WTC11 (cell line): ENCODE data around the gene PCDH9. TPM values are rescaled to one million over a fixed set of nuclear protein-coding genes. Genes with fewer than 3 reads are reported as not detected.

ENCODE experiments used
- ATAC-seq: fragments of 200-7000 bp; cut with Tn5 transposase; 2 replicates; pipeline ENCODE4 v1.10.0; 2021; ENCODE audit warnings: mild to moderate bottlenecking, moderate library complexity
- CTCF ChIA-PET: fragments of 300-600 bp; sonication (Branson Sonifier 250); formaldehyde crosslinking; loops from one replicate; lab custom pipeline; 2021; ENCODE audit warnings: antibody characterized with exemption; lab: Charles Lee
- POLR2A ChIA-PET: fragments of 350-600 bp; sonication (Branson Sonifier 250); formaldehyde crosslinking; loops from one replicate; lab custom pipeline; 2021; ENCODE audit warnings: antibody characterized with exemption; lab: Charles Lee
- DNase-seq: peaks from one replicate; pipeline ENCODE4 v3.0.0; 2021; ENCODE audit warnings: low spot score
- H3K27ac Mint-ChIP-seq: 2 replicates; pipeline ENCODE4 v1.8.0; 2021; ENCODE audit warnings: mixed read lengths
- H3K27me3 Mint-ChIP-seq: 2 replicates; pipeline ENCODE4 v1.8.0; 2021; ENCODE audit warnings: low read depth, mild to moderate bottlenecking, moderate library complexity, mixed read lengths
- H3K36me3 Mint-ChIP-seq: 2 replicates; pipeline ENCODE4 v1.8.0; 2021; ENCODE audit warnings: mixed read lengths
- H3K4me1 Mint-ChIP-seq: 2 replicates; pipeline ENCODE4 v1.8.0; 2022; ENCODE audit warnings: mixed read lengths
- H3K4me3 Mint-ChIP-seq: 2 replicates; pipeline ENCODE4 v1.8.0; 2021; ENCODE audit warnings: mild to moderate bottlenecking, moderate library complexity, mixed read lengths
- H3K9me3 Mint-ChIP-seq: 2 replicates; pipeline ENCODE4 v1.8.0; 2021; ENCODE audit warnings: mixed read lengths
- EMX1 ChIP-seq: fragments of 250-450 bp; sonication (Bioruptor Pico); IDR thresholded peaks from 2 replicates; pipeline ENCODE4 v1.8.0; 2021; ENCODE audit warnings: mild to moderate bottlenecking
- FOXP1 ChIP-seq: sonication (generic); formaldehyde crosslinking; IDR thresholded peaks from 2 replicates; pipeline ENCODE4 v1.8.0; 2022; ENCODE audit warnings: missing genetic modification reagents, mild to moderate bottlenecking, moderate library complexity, borderline replicate concordance
- IRF2 ChIP-seq: sonication (generic); formaldehyde crosslinking; IDR thresholded peaks from 2 replicates; pipeline ENCODE4 v1.8.0; 2022; ENCODE audit warnings: low read depth, missing genetic modification reagents, borderline replicate concordance
- JUN ChIP-seq: sonication (generic); formaldehyde crosslinking; IDR thresholded peaks from 2 replicates; pipeline ENCODE4 v1.8.0; 2023; ENCODE audit warnings: mild to moderate bottlenecking, missing genetic modification reagents
- KAT7 ChIP-seq: sonication (generic); formaldehyde crosslinking; IDR thresholded peaks from 2 replicates; pipeline ENCODE4 v1.8.1; 2023; ENCODE audit warnings: missing genetic modification reagents, mild to moderate bottlenecking, borderline replicate concordance
- MXD4 ChIP-seq: fragments of 250-450 bp; sonication (Bioruptor Pico); IDR thresholded peaks from 2 replicates; pipeline ENCODE4 v1.8.0; 2021; ENCODE audit warnings: mild to moderate bottlenecking, moderate library complexity, borderline replicate concordance
- NFE2L1 ChIP-seq: sonication (generic); formaldehyde crosslinking; IDR thresholded peaks from 2 replicates; pipeline ENCODE4 v1.8.1; 2023; ENCODE audit warnings: missing genetic modification reagents
- NFYB ChIP-seq: sonication (generic); formaldehyde crosslinking; conservative IDR thresholded peaks from 2 replicates; pipeline ENCODE4 v1.8.0; 2022; ENCODE audit warnings: low read depth, missing genetic modification reagents
- RORB ChIP-seq: fragments of 250-450 bp; sonication (Bioruptor Pico); IDR thresholded peaks from 2 replicates; pipeline ENCODE4 v1.9.0; 2021; ENCODE audit warnings: mild to moderate bottlenecking
- ZNF121 ChIP-seq: sonication (generic); formaldehyde crosslinking; IDR thresholded peaks from 2 replicates; pipeline ENCODE4 v1.8.0; 2023; ENCODE audit warnings: missing genetic modification reagents
- total RNA-seq: library from RNA; stranded (reverse); gene quantifications from 3 replicates; pipeline ENCODE4 v1.2.3, GENCODE V29; 2021
- TF ChIP-seq, protein P1 (sequence below): sonication (generic); formaldehyde crosslinking; IDR thresholded peaks from 2 replicates; pipeline ENCODE4 v1.8.0; 2023; ENCODE audit warnings: missing genetic modification reagents, mild to moderate bottlenecking, borderline replicate concordance
- TF ChIP-seq, protein P2 (sequence below): sonication (generic); formaldehyde crosslinking; IDR thresholded peaks from 2 replicates; pipeline ENCODE4 v1.8.0; 2022; ENCODE audit warnings: mild to moderate bottlenecking, missing genetic modification reagents
- TF ChIP-seq, protein P3 (sequence below): sonication (generic); formaldehyde crosslinking; conservative IDR thresholded peaks from 2 replicates; pipeline ENCODE4 v1.8.1; 2023; ENCODE audit warnings: mild to moderate bottlenecking, low read depth, missing genetic modification reagents, moderate library complexity
- TF ChIP-seq, protein P4 (sequence below): fragments of 250-450 bp; sonication (Bioruptor Pico); IDR thresholded peaks from 2 replicates; pipeline ENCODE4 v1.9.0; 2021; ENCODE audit warnings: mild to moderate bottlenecking
- TF ChIP-seq, protein P5 (sequence below): fragments of 200-600 bp; IDR thresholded peaks from 2 replicates; pipeline ENCODE4 v1.8.0; 2022; ENCODE audit warnings: antibody characterized with exemption
- TF ChIP-seq, protein P6 (sequence below): fragments of 250-450 bp; sonication (Bioruptor Pico); IDR thresholded peaks from 2 replicates; pipeline ENCODE4 v1.8.0; 2021; ENCODE audit warnings: mild to moderate bottlenecking
- TF ChIP-seq, protein P7 (sequence below): sonication (generic); formaldehyde crosslinking; IDR thresholded peaks from 2 replicates; pipeline ENCODE4 v1.8.0; 2022; ENCODE audit warnings: mild to moderate bottlenecking, missing genetic modification reagents
- TF ChIP-seq, protein P8 (sequence below): sonication (generic); formaldehyde crosslinking; IDR thresholded peaks from 2 replicates; pipeline ENCODE4 v1.8.0; 2022; ENCODE audit warnings: missing genetic modification reagents

Gene PCDH9
- total RNA-seq, 1 experiment from 2014 or later, result 0.48 TPM

DNA sequence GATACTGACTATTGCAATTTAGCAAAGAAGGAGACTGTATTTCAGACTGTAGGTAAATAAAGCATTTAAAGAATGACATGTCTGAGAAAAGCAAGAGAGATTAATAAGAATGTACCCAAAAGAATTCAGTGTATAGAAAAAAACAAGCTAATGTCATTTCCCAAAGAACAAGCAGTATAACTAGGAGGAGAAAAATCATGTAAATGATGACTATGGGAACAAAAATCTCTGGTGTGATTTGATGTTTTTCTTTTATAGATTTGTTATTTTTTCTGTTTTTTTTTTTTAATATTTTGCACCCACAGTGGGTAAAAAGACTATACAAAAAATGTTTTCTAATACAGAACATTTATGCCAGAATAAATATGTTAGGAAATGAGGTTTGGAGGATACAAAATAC lies 801.0 kb downstream of the PCDH9 start (continued):
- TF ChIP-seq, protein P1, sequence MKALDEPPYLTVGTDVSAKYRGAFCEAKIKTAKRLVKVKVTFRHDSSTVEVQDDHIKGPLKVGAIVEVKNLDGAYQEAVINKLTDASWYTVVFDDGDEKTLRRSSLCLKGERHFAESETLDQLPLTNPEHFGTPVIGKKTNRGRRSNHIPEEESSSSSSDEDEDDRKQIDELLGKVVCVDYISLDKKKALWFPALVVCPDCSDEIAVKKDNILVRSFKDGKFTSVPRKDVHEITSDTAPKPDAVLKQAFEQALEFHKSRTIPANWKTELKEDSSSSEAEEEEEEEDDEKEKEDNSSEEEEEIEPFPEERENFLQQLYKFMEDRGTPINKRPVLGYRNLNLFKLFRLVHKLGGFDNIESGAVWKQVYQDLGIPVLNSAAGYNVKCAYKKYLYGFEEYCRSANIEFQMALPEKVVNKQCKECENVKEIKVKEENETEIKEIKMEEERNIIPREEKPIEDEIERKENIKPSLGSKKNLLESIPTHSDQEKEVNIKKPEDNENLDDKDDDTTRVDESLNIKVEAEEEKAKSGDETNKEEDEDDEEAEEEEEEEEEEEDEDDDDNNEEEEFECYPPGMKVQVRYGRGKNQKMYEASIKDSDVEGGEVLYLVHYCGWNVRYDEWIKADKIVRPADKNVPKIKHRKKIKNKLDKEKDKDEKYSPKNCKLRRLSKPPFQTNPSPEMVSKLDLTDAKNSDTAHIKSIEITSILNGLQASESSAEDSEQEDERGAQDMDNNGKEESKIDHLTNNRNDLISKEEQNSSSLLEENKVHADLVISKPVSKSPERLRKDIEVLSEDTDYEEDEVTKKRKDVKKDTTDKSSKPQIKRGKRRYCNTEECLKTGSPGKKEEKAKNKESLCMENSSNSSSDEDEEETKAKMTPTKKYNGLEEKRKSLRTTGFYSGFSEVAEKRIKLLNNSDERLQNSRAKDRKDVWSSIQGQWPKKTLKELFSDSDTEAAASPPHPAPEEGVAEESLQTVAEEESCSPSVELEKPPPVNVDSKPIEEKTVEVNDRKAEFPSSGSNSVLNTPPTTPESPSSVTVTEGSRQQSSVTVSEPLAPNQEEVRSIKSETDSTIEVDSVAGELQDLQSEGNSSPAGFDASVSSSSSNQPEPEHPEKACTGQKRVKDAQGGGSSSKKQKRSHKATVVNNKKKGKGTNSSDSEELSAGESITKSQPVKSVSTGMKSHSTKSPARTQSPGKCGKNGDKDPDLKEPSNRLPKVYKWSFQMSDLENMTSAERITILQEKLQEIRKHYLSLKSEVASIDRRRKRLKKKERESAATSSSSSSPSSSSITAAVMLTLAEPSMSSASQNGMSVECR (CRISPR knock-in tag), result no peak
- TF ChIP-seq, protein P2, sequence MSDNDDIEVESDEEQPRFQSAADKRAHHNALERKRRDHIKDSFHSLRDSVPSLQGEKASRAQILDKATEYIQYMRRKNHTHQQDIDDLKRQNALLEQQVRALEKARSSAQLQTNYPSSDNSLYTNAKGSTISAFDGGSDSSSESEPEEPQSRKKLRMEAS (CRISPR knock-in tag), result no peak
- TF ChIP-seq NFYB (CRISPR knock-in tag), result no peak
- no peak for TF ChIP-seq FOXP1
- no peak for TF ChIP-seq IRF2
- TF ChIP-seq, all 79 proteins: peak for 0

DNA sequence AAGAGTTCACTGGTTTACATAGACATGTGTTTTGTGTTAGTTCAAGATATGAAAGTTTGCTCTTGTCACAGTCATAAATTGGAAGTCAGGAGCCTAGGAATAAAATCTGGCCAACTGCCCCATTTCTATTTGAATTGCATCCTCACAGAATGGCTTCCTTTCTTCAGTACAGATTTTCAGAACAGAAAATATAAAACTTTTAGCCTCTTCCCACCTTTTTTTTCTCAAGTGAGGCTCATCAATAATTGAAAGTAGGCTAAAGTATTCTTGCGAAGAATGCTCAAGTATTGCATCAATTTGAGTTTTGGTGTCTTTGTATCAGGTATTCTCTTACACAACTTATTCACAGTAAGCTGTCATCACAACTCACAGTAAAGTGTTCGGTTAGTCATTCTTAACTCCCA lies 802.7 kb downstream of the PCDH9 start:
- no peaks in the 10 kb centered on the region for H3K9me3 Mint-ChIP-seq
- H3K36me3 Mint-ChIP-seq, result no peaks in the 10 kb centered on the region
- H3K4me3 Mint-ChIP-seq, result no peak overlapping the region
- no peak overlapping the region for H3K27ac Mint-ChIP-seq
- no peak for ATAC-seq
- H3K27me3 Mint-ChIP-seq, result no peaks in the 10 kb centered on the region
- ChIA-PET CTCF (no interaction called here), POLR2A (no interaction called here)
- H3K4me1 Mint-ChIP-seq, result peaks cover 10% of the 10 kb centered on the region
- DNase-seq, result no peak
- TF ChIP-seq, protein P3, sequence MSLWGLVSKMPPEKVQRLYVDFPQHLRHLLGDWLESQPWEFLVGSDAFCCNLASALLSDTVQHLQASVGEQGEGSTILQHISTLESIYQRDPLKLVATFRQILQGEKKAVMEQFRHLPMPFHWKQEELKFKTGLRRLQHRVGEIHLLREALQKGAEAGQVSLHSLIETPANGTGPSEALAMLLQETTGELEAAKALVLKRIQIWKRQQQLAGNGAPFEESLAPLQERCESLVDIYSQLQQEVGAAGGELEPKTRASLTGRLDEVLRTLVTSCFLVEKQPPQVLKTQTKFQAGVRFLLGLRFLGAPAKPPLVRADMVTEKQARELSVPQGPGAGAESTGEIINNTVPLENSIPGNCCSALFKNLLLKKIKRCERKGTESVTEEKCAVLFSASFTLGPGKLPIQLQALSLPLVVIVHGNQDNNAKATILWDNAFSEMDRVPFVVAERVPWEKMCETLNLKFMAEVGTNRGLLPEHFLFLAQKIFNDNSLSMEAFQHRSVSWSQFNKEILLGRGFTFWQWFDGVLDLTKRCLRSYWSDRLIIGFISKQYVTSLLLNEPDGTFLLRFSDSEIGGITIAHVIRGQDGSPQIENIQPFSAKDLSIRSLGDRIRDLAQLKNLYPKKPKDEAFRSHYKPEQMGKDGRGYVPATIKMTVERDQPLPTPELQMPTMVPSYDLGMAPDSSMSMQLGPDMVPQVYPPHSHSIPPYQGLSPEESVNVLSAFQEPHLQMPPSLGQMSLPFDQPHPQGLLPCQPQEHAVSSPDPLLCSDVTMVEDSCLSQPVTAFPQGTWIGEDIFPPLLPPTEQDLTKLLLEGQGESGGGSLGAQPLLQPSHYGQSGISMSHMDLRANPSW (CRISPR knock-in tag), result no peak
- TF ChIP-seq KAT7 (CRISPR knock-in tag) (no peak), JUN (CRISPR knock-in tag) (no peak), EMX1 (CRISPR knock-in tag) (no peak), RORB (no peak), MXD4 (CRISPR knock-in tag) (no peak), NFE2L1 (CRISPR knock-in tag) (no peak), ZNF121 (CRISPR knock-in tag) (no peak)
- TF ChIP-seq, protein P4, sequence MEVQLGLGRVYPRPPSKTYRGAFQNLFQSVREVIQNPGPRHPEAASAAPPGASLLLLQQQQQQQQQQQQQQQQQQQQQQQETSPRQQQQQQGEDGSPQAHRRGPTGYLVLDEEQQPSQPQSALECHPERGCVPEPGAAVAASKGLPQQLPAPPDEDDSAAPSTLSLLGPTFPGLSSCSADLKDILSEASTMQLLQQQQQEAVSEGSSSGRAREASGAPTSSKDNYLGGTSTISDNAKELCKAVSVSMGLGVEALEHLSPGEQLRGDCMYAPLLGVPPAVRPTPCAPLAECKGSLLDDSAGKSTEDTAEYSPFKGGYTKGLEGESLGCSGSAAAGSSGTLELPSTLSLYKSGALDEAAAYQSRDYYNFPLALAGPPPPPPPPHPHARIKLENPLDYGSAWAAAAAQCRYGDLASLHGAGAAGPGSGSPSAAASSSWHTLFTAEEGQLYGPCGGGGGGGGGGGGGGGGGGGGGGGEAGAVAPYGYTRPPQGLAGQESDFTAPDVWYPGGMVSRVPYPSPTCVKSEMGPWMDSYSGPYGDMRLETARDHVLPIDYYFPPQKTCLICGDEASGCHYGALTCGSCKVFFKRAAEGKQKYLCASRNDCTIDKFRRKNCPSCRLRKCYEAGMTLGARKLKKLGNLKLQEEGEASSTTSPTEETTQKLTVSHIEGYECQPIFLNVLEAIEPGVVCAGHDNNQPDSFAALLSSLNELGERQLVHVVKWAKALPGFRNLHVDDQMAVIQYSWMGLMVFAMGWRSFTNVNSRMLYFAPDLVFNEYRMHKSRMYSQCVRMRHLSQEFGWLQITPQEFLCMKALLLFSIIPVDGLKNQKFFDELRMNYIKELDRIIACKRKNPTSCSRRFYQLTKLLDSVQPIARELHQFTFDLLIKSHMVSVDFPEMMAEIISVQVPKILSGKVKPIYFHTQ (CRISPR knock-in tag), result no peak
- TF ChIP-seq, protein P5, sequence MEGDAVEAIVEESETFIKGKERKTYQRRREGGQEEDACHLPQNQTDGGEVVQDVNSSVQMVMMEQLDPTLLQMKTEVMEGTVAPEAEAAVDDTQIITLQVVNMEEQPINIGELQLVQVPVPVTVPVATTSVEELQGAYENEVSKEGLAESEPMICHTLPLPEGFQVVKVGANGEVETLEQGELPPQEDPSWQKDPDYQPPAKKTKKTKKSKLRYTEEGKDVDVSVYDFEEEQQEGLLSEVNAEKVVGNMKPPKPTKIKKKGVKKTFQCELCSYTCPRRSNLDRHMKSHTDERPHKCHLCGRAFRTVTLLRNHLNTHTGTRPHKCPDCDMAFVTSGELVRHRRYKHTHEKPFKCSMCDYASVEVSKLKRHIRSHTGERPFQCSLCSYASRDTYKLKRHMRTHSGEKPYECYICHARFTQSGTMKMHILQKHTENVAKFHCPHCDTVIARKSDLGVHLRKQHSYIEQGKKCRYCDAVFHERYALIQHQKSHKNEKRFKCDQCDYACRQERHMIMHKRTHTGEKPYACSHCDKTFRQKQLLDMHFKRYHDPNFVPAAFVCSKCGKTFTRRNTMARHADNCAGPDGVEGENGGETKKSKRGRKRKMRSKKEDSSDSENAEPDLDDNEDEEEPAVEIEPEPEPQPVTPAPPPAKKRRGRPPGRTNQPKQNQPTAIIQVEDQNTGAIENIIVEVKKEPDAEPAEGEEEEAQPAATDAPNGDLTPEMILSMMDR, result no peak
- TF ChIP-seq, protein P6, sequence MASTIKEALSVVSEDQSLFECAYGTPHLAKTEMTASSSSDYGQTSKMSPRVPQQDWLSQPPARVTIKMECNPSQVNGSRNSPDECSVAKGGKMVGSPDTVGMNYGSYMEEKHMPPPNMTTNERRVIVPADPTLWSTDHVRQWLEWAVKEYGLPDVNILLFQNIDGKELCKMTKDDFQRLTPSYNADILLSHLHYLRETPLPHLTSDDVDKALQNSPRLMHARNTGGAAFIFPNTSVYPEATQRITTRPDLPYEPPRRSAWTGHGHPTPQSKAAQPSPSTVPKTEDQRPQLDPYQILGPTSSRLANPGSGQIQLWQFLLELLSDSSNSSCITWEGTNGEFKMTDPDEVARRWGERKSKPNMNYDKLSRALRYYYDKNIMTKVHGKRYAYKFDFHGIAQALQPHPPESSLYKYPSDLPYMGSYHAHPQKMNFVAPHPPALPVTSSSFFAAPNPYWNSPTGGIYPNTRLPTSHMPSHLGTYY (CRISPR knock-in tag), result no peak
- TF ChIP-seq, protein P7, sequence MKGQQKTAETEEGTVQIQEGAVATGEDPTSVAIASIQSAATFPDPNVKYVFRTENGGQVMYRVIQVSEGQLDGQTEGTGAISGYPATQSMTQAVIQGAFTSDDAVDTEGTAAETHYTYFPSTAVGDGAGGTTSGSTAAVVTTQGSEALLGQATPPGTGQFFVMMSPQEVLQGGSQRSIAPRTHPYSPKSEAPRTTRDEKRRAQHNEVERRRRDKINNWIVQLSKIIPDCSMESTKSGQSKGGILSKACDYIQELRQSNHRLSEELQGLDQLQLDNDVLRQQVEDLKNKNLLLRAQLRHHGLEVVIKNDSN (CRISPR knock-in tag), result no peak
- TF ChIP-seq, protein P8, sequence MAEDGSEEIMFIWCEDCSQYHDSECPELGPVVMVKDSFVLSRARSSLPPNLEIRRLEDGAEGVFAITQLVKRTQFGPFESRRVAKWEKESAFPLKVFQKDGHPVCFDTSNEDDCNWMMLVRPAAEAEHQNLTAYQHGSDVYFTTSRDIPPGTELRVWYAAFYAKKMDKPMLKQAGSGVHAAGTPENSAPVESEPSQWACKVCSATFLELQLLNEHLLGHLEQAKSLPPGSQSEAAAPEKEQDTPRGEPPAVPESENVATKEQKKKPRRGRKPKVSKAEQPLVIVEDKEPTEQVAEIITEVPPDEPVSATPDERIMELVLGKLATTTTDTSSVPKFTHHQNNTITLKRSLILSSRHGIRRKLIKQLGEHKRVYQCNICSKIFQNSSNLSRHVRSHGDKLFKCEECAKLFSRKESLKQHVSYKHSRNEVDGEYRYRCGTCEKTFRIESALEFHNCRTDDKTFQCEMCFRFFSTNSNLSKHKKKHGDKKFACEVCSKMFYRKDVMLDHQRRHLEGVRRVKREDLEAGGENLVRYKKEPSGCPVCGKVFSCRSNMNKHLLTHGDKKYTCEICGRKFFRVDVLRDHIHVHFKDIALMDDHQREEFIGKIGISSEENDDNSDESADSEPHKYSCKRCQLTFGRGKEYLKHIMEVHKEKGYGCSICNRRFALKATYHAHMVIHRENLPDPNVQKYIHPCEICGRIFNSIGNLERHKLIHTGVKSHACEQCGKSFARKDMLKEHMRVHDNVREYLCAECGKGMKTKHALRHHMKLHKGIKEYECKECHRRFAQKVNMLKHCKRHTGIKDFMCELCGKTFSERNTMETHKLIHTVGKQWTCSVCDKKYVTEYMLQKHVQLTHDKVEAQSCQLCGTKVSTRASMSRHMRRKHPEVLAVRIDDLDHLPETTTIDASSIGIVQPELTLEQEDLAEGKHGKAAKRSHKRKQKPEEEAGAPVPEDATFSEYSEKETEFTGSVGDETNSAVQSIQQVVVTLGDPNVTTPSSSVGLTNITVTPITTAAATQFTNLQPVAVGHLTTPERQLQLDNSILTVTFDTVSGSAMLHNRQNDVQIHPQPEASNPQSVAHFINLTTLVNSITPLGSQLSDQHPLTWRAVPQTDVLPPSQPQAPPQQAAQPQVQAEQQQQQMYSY (CRISPR knock-in tag), result no peak
